GM21786 (cell line): ENCODE results near the gene KBTBD6.
"Not testable (repeated sequence)": the region's sequence is repeated elsewhere in the genome, so short reads cannot be mapped to it uniquely, and the experiment has no call there.

Source experiments
- ATAC-seq: cut with Tn5 transposase; IDR thresholded peaks from one replicate; pipeline ENCODE4 v1.9.1; 2021; ENCODE audit not compliant: unreplicated experiment

KBTBD6 gene

DNA sequence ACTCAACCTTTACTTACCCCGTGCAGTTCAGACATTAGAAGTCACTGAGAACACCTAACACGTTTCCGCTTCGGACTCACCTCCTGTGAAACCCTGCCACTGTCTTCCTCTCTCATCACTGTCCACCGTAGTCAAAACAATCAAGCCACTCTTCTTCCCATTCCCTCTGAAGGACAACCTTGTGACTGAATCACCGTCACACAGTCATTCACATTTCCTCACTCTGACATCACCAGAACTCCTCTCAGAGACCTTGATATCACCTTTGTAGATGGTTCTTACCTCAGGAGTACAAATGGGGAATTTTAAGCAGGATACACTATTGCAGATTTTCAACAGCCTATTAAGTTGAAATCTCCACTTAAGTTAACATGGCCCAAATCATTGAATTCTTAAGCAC lies 1.3 kb upstream of the KBTBD6 start:
- no peak for ATAC-seq

DNA sequence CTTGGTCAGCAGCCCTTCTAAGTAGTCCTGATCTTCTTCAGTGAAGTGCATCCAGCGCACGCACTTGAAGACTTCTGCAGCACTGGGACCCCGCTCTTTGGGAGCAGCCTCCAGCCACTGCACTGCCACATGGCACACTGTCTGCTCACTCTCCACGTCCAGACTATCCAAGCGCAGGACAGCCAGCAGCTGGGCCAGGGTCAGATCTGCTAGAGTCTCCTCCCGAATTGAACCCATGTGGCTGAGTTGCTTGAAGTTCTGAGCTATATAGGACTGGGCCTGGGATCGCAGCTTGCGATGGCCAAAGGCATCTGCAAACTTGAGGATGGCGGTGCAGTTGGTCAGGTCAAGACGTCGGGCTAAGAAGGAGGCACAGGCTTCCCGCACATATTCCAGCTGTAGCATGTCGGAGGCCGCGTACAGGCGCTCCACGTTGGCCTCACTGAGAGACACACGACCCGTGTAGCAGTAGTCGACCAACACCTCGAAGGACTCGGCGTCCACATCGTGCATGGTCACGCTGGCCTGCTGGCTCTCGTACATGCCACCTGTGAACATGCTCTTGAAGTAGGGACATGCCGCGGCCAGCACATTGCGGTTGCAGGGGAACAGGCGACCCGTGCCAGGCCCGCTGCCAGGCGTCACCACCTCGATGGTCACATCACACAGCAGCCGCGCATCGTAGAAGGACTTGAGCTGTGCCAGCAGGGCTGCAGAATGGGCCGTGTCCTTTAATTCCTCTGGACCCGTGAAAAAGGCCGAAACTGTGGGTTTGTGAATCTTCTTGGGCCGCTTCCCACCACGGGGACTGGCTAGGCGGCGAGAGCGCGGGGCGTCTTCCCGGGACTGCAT lies 716 bp downstream of the KBTBD6 start:
- ATAC-seq = peak; percentile 6

DNA sequence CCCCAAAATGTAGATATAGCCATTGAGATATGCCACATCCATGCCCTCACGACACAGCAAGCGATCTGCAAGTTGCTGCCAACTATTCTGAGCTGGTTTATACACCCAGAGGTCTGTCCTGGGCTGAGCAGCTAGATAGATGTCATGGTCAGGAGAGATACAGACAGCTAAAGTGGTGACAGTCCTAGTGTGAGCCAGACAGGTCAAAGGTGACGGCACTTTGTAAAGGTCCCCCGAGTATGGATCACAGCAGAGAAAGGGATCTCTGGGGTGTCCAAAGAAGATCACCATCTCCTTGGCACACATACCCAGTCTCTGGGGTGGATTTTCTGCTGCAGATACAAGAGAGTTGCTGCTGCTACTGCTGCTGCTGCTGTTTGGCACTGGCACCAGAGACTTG lies 1.4 kb downstream of the KBTBD6 start:
- ATAC-seq = not testable (repeated sequence)

DNA sequence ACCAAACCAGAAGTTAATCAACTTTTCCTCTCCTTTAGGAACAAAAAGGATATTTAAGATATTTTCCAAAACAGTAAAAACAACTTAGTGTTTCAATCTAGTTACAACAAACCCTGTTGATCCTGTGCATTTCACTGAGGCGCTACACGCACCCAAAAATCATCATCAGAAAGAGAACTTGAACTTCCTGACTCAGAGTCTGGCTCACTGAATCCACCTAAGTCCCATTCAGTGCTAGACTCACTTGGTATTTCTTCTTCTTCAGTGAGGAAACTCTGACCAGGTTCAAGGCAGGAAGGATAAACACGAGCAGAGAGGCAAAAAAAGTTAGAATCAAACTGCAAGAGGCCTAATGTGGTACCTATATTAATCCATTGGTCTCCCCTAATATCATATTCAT lies 2.2 kb downstream of the KBTBD6 start:
- no peak for ATAC-seq

DNA sequence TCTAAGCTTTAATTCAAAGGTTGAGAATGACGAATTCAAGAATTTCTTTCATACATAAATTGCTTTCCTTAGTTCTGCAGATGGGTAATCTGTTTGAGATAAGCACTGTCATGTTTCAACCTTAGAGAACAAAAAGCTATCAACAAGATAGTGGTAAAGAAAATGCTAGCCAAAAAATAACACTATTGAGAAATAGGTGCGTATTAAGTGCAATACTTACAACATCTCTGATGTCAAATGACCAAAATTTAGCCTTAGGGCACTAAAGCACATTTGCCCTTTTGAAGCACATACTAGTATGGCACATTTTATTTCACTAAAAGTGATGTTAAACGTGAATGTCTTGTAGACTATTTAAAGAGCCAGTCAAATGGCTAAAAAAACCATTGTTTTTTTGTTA lies 4.9 kb downstream of the KBTBD6 start:
- no peak for ATAC-seq

DNA sequence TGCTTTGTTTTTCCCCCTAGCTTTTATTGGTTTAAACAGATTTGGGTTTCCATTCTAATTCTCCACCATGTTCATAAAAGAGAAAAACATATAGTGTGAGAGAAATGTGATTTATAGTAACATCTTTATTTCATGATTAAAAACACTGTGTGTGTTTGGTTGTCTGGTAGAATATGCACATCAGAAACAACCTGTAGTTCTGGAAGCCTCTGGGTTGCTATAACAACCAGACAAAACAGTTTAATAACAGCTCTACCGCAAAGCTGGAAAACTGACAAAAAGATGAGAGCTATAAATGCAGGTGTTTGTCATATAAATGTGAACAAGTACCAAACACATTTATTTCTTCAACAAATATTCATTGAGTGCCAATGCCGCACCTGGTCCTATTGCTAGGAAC lies 9.8 kb downstream of the KBTBD6 start:
- no peak for ATAC-seq

DNA sequence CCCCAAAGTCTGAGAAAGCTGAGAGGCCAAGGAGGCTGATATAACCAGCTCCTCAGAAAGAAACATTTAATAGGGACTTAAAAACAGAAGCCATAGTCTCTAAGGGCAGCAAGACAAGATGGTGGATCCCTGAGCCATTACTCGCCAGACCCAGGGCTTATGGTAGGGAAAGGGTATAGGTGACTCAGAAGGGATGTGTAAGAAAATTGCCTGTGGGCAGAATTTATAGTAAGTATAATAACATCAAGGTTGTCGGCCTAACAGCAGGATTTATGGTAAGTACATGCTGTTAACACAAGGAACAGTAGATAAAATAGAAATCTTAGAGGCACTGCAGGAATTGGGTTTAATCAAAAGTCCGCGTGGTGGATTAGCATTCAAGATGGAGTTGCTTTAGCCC lies 14.7 kb downstream of the KBTBD6 start:
- no peak for ATAC-seq

DNA sequence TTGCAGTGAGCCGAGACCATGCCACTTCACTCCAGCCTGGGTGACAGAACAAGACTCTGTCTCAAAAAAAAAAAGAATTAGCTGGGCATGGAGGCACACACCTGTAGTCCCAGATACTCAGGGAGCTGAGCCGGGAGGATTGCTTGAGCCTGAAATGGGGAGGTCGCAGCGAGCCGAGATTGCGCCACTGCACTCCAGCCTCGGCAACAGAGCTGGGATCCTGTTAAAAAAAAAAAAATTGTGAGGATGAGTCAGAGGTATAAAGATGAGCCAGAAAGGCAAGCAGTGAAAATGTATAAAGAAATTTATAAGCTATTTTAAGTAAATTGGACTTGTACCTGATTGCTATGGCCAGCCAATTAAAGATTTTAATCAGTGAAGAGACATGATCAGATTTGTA lies 21.1 kb downstream of the KBTBD6 start:
- no peak for ATAC-seq

DNA sequence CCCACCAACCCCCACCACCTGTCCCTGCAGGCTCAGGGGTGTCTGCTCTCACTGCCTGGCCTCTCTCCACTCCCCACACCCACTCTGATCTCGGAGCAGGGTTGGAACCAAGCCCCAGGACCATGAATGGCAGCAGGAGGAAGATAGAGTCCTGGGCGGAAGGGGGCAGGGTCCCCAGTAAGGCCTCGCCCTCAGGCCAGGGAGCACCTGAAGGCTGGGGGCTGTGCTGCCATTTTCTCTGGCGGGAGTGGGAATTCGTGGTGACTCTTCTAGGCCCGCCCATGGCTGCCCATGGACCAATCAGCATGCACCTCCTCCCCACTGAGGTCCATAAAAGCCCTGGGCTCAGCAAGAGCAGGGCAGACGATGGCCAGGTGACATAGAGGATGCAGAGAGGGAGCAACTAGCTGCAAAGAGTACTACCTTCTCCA lies 25.0 kb downstream of the KBTBD6 start:
- ATAC-seq = no peak

DNA sequence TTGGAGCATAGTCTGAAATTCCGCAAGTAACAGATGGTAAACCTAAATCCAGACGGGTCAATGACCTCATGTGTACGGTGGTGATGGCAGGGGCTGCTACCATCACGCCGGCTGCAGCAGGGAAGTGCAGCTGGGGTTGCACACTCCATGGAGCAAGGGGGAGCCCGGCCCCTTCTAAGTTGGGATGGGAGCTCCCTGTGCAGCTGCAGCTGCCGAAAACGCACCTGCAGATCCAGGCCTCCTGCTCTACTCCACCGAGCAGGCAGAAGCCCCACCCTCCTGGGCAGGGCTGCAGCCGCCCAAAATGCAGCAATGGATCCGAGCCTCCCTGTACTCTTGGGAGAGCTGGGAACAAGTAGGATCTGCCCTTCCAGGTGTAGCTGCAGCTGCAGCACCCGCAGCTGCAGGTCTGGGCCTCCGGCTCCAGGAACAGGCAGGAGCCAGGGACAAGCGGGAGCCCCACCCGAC lies 25.5 kb downstream of the KBTBD6 start:
- no peak for ATAC-seq

DNA sequence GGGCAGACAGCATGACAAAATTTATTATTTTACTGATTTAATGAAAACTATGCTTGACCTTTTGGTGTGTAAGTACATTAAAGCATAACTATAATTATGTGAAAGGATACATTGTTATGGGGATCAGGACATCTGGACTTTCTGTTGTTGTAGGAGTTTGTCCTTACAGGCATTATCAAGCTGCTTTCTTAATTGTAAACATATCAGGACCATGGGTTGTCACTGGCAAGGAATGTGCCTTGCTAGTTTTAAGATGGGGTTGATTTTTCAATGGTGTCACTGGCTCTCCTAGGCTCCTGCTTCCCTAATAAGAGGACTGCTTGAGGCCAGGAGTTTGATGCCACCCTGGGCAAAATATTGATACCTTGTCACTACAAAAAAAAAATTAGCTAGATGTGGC lies 32.6 kb downstream of the KBTBD6 start:
- no peak for ATAC-seq

DNA sequence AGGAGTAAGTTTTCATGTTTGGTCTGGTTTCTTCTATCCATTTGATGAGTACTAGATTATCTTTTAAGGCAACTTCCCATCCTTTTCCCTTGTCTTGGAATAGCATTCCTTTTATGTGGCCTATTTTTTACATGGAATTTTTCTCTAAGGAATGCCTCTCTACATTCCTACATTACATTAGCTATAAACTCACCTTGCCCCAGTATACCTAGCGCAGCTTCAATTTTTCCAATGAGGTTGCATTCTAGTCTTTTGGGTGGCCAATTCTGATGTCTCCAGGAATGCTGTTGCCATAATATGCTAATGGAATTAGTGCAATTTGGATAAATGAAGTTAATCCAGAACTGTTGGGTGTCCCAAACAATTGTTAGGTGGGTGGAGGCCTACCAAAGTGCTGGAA lies 33.8 kb downstream of the KBTBD6 start:
- no peak for ATAC-seq

DNA sequence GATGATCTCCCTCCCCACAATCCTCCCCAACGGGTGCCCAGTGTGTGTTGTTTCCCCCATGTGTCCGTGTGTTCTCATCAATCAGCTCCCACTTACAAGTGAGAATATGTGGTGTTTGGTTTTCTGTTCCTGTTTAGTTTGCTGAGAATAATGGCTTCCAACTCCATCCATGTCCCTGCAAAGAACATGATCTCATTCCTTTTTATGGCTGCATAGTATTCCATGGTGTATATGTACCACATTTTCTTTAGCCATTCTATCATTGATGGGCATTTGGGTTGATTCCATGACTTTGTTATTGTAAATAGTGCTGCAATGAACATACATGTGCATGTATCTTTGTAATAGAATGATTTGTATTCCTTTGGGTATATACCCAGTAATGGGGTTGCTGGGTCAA lies 36.9 kb downstream of the KBTBD6 start:
- not testable (repeated sequence) for ATAC-seq

DNA sequence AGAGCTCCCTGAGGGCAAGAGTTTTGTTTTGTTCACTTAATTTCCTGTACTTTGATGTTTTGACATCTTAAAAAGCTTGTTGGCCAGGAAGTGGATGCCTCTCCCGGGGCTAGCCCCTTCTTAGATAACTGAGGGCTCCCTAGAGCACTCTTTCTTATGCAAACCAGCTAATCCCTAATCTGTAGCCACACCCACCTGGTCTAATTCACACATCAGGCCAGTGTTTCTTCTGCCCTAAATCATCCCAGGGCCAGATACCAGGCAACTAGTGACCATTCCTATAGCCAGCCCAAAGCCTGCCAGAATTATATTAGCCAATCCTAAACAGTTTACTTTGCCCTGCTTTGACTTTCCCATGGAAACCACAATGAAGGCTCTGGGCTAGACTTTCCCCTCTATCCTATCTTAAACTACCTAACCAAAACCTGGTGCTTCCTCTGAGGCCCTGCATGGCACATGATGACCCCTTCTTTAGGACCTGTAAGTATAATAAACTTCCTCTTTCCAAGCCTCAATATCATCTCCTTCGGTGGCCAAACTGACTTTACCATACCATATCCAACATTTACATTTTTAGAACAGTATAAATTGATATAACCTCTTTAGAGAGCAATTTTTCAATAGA lies 46.5 kb downstream of the KBTBD6 start:
- no peak for ATAC-seq

DNA sequence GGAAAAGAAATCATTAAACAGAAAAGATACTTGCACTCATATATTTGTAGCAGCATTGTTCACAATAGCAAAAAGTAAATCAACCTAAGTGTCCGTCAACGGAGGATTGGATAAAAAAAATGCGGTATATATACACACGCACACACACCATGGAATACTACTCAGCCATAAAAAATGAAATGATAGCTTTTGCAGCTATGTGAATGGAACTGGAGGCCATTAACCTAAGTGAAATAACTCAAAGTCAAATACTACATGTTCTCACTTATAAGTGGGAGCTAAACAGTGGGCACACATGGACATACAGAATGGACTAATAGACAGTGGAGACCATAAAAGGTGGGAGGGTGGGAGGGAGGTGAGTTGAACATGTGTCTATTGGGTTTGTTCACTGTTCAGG lies 52.9 kb downstream of the KBTBD6 start:
- ATAC-seq = no peak
